Measurements from ENCODE around the gene SLC13A5.

GRCh38 chr17:6638046-6638908 lies 74.9 kb downstream of the SLC13A5 start:
- no peak for TF ChIP-seq CTCF (IDR thresholded peaks at IDR 0.05)
- no peak for TF ChIP-seq EZH2 (IDR thresholded peaks at IDR 0.05)
